A673 (cell line): ENCODE results near the gene ETV1. TPM values are rescaled to one million over a fixed set of nuclear protein-coding genes. Genes with fewer than 3 reads are reported as not detected.

Experiments
- BruUV-seq: library from RNA; stranded (reverse); fragments of 400-500 nt; replicated peaks from 2 replicates; lab custom pipeline; 2021; lab: Mats Ljungman, UMichigan
- CTCF ChIA-PET: fragments of 300-600 bp; sonication (Branson Sonifier 250); formaldehyde crosslinking; loops from one replicate; lab custom pipeline; 2022; ENCODE audit warnings: antibody characterized with exemption; lab: Charles Lee
- POLR2A ChIA-PET: fragments of 300-600 bp; sonication (Branson Sonifier 250); formaldehyde crosslinking; loops from one replicate; lab custom pipeline; 2022; ENCODE audit warnings: antibody characterized with exemption; ENCODE audit not compliant: low non-redundant PET; lab: Charles Lee
- DNase-seq: peaks from one replicate; pipeline ENCODE4 v3.0.0-alpha.2; 2015; ENCODE audit warnings: low spot score
- H3K27ac ChIP-seq: fragments of 200-600 bp; sonication (generic); 2 replicates; pipeline ENCODE4 v1.5.1; 2016; ENCODE audit warnings: mixed run types, low read depth, mild to moderate bottlenecking, mixed read lengths, antibody characterized with exemption, low read length; ENCODE audit not compliant: poor library complexity, severe bottlenecking
- H3K27me3 ChIP-seq: fragments of 200-600 bp; sonication (generic); replicated peaks from 2 replicates; pipeline ENCODE4 v1.6.1; 2017; ENCODE audit warnings: mixed run types, low read depth, mild to moderate bottlenecking, mixed read lengths, antibody characterized with exemption, low read length; ENCODE audit not compliant: insufficient read depth, poor library complexity
- H3K36me3 ChIP-seq: fragments of 200-600 bp; sonication (generic); 2 replicates; pipeline ENCODE4 v1.6.1; 2016; ENCODE audit warnings: mixed run types, mild to moderate bottlenecking, mixed read lengths, antibody characterized with exemption, low read length; ENCODE audit not compliant: insufficient read depth, poor library complexity, severe bottlenecking
- H3K4me1 ChIP-seq: fragments of 200-600 bp; sonication (generic); 2 replicates; pipeline ENCODE4 v1.6.1; 2017; ENCODE audit warnings: mixed run types, mild to moderate bottlenecking, mixed read lengths, antibody characterized with exemption, low read length; ENCODE audit not compliant: insufficient read depth, poor library complexity, severe bottlenecking
- H3K4me3 ChIP-seq: fragments of 200-600 bp; sonication (generic); 2 replicates; pipeline ENCODE4 v1.5.1; 2016; ENCODE audit warnings: low read depth, mixed run types, mild to moderate bottlenecking, mixed read lengths, low read length; ENCODE audit not compliant: poor library complexity, severe bottlenecking
- H3K9me3 ChIP-seq: fragments of 200-600 bp; sonication (generic); 2 replicates; pipeline ENCODE4 v1.6.1; 2016; ENCODE audit warnings: mixed run types, low read depth, mild to moderate bottlenecking, mixed read lengths, antibody characterized with exemption, low read length; ENCODE audit not compliant: poor library complexity, severe bottlenecking
- CTCF ChIP-seq: fragments of 300-800, 200-600 bp; sonication (generic); conservative IDR thresholded peaks from 2 replicates; pipeline ENCODE4 v1.5.1; 2017; ENCODE audit warnings: low read depth, mild to moderate bottlenecking, antibody characterized with exemption, low read length, moderate library complexity, mixed read lengths
- EZH2 ChIP-seq: fragments of 200-600 bp; sonication (generic); IDR thresholded peaks from 2 replicates; pipeline ENCODE4 v1.6.1; 2017; ENCODE audit warnings: borderline replicate concordance, low read depth, mild to moderate bottlenecking, mixed read lengths, antibody characterized with exemption, low read length; ENCODE audit not compliant: poor library complexity, severe bottlenecking
- intact Hi-C: fragments of 100-400 bp; cut with micrococcal nuclease; formaldehyde crosslinking; loops from one replicate; pipeline ENCODE4 v1.10.0; 2022; ENCODE audit not compliant: unreplicated experiment
- total RNA-seq: library from RNA; stranded (reverse); gene quantifications from 2 replicates; pipeline ENCODE4 v1.2.3, GENCODE V29; 2021

The ETV1 gene
- total RNA-seq, 1 experiment from 2014 or later: 84.1 TPM

GRCh38 chr7:14023342-14023741 lies 33.9 kb upstream of the ETV1 start:
- H3K4me3 ChIP-seq: no peak overlapping the region
- no peaks in the 10 kb centered on the region for H3K4me1 ChIP-seq
- intact Hi-C loops: no loop called here
- H3K36me3 ChIP-seq: no peaks in the 10 kb centered on the region
- no peaks in the 10 kb centered on the region for H3K27me3 ChIP-seq
- BruUV-seq: no TSS peak
- no peak for DNase-seq
- no peak for TF ChIP-seq CTCF
- no peak for TF ChIP-seq EZH2
- H3K27ac ChIP-seq: no peak overlapping the region
- ChIA-PET CTCF (no interaction called here), POLR2A (interaction anchor here (0.9 kb wide), 1 partner anchor 34 kb away, joined by 5 read pairs; the partner anchor contains the start of gene ETV1)
- H3K9me3 ChIP-seq: no peaks in the 10 kb centered on the region

- H3K4me3 ChIP-seq: no peak overlapping the region
- H3K36me3 ChIP-seq: no peaks in the 10 kb centered on the region
- no peaks in the 10 kb centered on the region for H3K4me1 ChIP-seq
- H3K27me3 ChIP-seq: no peaks in the 10 kb centered on the region
- no peak for TF ChIP-seq EZH2
- TF ChIP-seq CTCF: no peak
- H3K9me3 ChIP-seq: no peaks in the 10 kb centered on the region
- H3K27ac ChIP-seq: no peak overlapping the region
- BruUV-seq: no TSS peak
- DNase-seq: peak; percentile 28
- ChIA-PET CTCF (no interaction called here), POLR2A (no interaction called here)
- intact Hi-C loops: no loop called here
These were observed 31.6 kb upstream of the ETV1 start for GRCh38 chr7:14021069-14021468.

- Histone ChIP-seq H3K36me3 (no peaks in the 10 kb centered on the region), H3K27me3 (no peaks in the 10 kb centered on the region), H3K27ac (no peak overlapping the region), H3K4me1 (no peaks in the 10 kb centered on the region), H3K4me3 (no peak overlapping the region), H3K9me3 (no peaks in the 10 kb centered on the region)
- POLR2A ChIA-PET: no interaction called here
- no peak for TF ChIP-seq EZH2
- no peak for TF ChIP-seq CTCF
- CTCF ChIA-PET: no interaction called here
- no TSS peak for BruUV-seq
- DNase-seq: no peak
- intact Hi-C loops: no loop called here
These were observed 31.0 kb upstream of the ETV1 start for GRCh38 chr7:14020339-14020900.
